ENCODE measurements around the gene GOLGA6L10.
"Not testable (repeated sequence)": the region's sequence is repeated elsewhere in the genome, so short reads cannot be mapped to it uniquely, and the experiment has no call there.

DNA sequence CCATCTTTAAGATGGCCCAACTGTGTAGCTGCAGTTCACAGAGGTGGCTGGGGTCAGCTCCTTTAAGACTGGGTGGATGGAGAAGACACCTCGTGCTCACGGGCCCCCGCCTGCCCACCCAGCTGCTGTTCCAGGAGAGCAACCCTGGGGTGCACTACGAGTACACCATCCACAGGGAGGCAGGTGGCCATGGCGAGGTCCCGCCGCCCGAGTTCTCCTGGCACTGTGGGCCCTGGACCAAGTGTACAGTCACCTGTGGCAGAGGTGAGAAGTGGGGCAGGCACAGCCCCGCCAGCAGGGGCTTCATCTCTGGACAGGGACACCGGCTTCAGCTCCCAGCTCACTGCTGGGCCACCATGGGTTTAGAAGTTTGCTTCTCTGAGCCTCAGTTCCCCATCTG, 26.8 kb downstream of the GOLGA6L10 start:
- not testable (repeated sequence) for TF ChIP-seq CTCF, POLR2A (IDR thresholded peaks at IDR 0.05)

Data from suprapubic skin (tissue), 3 donors.